ENCODE results near the gene ST3GAL6.

ST3GAL6 gene

GRCh38 chr3:98843266-98843959 is 80.3 kb downstream of the ST3GAL6 start:
- no peak for DNase-seq (ENCODE audit: low read depth in 2 of 2, low spot score in 1 of 2)
